Ramos (cell line): ENCODE data around the gene MIS18A.

ENCODE experiments used
- in situ Hi-C: fragments of 300-500 bp; cut with MboI; formaldehyde crosslinking; loops from one replicate; pipeline ENCODE4 v1.14.3; 2022; ENCODE audit warnings: low sequenced_read_pairs; ENCODE audit not compliant: unreplicated experiment

MIS18A gene

GRCh38 chr21:32257962-32258785 lies 20.7 kb downstream of the MIS18A start:
- in situ Hi-C loops: loop anchor here (25.0 kb wide), 1 partner anchor 646 kb away; no protein-coding TSS in a partner anchor

GRCh38 chr21:32256873-32257620 lies 21.8 kb downstream of the MIS18A start:
- in situ Hi-C loops: loop anchor here (25.0 kb wide), 1 partner anchor 645 kb away; no protein-coding TSS in a partner anchor

DNA sequence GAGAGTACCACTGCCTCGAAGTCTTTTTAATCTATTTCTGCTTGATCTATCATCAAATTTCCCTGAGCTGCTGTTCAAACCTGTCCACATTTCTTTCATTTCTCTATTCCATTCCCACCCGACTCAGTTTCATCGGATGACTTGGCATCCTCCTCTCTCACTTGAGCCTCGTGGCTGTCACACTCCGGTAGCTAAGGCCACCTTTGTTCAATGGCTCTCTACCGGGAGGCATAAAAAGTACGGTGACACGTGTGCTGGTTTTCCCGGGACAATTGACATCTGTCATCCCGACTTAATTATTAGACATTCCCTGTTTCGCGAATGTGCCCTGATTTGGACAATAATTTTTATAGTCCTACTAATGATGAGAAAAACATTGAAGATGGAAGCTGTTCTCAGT lies 22.6 kb downstream of the MIS18A start:
- in situ Hi-C loops: loop anchor here (25.0 kb wide), 1 partner anchor 644 kb away; no protein-coding TSS in a partner anchor

GRCh38 chr21:32253215-32253641 lies 25.6 kb downstream of the MIS18A start:
- in situ Hi-C loops: loop anchor here (25.0 kb wide), 1 partner anchor 641 kb away; no protein-coding TSS in a partner anchor

GRCh38 chr21:32252136-32252535 lies 26.7 kb downstream of the MIS18A start:
- in situ Hi-C loops: loop anchor here (25.0 kb wide), 1 partner anchor 640 kb away; no protein-coding TSS in a partner anchor

GRCh38 chr21:32249511-32250280 lies 29.2 kb downstream of the MIS18A start:
- in situ Hi-C loops: loop anchor here (25.0 kb wide), 1 partner anchor 637 kb away; no protein-coding TSS in a partner anchor

DNA sequence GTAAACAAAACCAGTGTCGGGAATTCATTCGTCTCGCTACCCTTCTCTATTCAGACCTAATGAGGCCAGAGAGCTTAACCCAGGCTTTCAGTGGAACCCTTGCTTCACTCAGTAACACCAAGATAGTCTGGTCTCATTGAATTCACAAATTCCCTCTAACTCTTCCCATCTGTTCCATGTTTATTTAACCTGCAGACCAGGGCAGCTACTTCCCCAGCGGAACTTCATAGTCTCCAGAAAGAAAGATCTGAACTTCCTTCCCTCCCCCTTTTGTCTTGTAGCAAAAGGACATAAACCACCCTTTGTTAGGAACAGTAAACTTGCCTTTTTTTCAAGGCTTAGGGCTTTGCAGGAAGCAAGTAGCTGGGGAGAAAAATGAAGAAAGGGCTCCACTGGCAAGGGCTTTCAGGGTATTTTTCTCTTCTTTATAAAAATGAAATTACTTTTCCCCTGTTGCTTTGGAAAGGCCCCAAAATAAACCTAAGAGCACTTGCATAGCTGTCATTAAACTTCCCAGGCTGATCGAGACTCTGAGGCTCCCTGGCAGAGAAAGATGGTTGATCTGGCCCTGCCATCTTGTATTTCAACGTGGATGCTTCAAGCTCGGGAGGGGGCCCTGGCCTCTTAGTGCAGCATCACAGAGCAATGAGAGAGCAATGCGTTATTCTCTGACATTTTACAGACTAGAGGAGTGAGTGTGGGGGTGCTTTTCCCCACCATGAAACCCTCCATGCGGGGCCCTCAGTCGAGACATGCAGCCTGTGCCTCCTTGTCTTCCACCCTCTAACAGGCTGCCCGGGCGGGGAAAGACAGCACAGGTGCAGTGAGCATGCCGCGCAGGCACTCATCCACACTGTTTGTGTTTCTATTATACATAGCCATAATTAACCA lies 30.0 kb downstream of the MIS18A start:
- in situ Hi-C loops: no loop called here

DNA sequence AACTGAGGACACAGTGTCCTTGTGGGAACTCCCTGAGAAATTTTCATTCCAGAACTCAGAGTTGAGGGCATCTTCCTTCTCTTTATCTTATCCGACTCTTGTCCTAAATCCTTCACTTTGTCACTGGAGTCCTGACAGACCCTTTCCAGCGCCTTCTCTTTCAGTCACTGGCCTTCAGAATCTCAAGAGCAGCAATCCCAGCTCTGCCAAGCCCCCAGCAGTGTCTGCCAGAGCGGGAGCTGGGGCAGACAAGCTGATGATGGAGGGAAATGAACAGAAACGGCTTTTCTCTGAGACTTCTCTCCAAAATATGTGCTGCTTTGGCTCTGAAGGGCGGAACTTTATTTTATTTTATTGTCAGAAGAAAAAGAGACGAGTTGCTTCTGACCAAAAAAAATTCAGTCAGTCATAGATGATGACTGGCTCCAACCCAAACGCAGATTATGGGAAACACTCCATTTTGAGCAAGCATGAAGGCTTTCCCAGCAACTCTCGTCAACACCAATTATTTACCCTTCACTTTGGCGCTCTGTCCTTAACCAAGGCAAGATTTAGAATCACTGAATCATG lies 32.2 kb downstream of the MIS18A start:
- in situ Hi-C loops: no loop called here

DNA sequence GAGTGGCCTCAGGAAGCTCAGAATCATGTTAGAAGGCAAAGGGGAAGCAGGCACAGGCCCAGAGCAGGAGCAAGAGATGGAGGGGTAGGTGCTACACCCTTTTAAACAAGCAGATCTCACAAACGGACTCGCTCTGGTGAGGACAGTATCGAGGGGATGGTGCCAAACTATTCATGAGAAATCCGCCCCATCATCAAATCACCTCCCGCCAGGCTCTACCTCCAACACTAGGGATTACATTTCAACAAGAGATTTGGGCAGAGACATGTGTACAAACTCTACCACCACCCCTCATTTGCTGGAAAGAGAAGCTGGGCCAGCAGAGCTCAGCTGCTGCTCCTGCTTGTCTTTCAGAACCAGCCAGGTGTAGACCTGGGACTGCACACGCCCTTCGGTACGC lies 32.9 kb downstream of the MIS18A start:
- in situ Hi-C loops: no loop called here

DNA sequence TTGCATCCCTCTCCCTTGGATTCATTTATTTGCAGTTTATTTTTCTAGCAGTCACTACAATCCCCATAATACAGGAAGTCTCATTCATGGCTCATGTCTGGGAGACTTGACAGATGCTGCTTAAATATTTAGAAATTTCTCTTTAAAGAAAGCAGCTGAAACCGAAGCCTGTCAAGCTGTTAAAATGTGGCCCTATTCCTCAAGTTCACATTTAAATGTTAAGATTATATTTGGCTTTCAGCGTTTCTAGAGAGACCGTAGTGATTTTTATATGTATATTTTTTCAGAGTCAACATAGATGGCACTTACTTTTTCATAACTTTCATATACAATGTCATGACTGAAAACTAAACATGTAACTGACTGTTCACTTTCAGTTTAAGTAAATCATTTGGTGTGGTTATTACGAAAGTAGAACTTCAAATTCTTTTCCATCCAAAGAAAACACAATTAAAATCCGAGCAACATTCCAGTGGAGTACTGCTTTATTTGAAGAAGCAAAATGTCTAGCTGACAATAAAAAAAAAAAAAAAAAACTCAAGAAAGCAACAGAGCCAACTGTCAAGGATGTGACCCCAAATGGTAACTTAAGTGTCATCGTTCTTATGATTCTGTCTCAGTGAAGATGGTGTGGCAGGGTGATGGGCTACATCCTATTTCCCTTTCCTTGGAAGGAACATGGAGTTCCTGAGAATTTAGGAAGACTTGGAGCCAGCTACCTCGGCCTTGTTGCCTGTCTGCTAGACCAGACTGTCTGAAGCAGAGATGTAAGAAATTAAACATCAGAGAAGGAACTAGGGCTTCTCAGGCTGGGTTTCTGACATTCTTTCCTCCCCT lies 37.8 kb downstream of the MIS18A start:
- in situ Hi-C loops: no loop called here

- in situ Hi-C loops: no loop called here
These were observed 39.3 kb downstream of the MIS18A start for GRCh38 chr21:32239551-32239950.

GRCh38 chr21:32238063-32238462 lies 40.8 kb downstream of the MIS18A start:
- in situ Hi-C loops: no loop called here

DNA sequence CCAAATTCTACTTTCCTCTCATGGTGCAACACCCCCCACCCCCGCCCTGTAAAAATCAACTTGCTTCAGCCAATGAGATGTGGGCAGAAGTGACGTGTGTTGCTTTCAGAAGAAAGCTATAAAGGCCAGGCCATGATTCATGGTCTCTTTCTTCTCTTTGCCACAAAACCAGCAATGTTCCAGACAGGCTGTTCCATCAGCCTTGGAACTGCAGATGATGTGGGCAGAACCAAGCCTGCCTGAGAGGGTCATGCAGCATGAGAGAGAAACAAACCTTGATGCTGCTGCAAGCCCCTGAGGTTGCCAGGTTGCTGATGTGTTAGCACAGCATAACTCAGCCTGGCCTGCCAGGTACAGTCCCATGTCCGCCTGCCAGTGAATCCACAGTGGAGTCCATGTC lies 41.8 kb downstream of the MIS18A start:
- in situ Hi-C loops: no loop called here

- in situ Hi-C loops: no loop called here
These were observed 45.0 kb downstream of the MIS18A start for GRCh38 chr21:32233722-32234301.

DNA sequence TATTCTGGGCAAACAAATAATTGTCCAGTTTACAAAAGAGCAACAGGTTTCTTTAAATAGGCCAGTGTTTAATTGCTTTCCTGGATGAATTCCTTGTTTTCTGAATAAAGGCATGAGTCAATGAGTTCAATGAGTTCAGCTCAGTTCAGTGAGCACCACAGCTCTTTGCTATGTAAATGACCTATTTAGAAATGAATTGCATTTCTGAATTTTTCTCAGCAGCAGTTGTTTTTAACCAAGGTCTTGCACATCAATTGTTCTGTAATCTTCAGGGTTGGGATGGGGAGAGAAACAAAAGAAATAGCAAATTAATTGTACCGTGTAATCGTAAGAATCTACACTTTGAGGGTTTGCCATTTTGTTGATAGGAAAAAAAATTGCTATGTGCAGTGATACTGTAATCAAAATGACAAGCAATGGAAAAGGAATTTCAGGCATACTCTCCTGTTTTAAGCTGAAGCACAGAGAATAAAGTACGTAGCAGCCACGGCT lies 45.7 kb downstream of the MIS18A start:
- in situ Hi-C loops: no loop called here

GRCh38 chr21:32226444-32226843 lies 52.4 kb downstream of the MIS18A start:
- in situ Hi-C loops: no loop called here
